ENCODE measurements around the gene GPBAR1. TPM values are rescaled to one million over a fixed set of nuclear protein-coding genes. Genes with fewer than 3 reads are reported as not detected.

The GPBAR1 gene
- total RNA-seq, 1 donor from 2014 or later = 9.7 TPM

GRCh38 chr2:218217360-218218267 is 43.2 kb upstream of the GPBAR1 start:
- H3K27me3 Mint-ChIP-seq = no peaks in the 10 kb centered on the region
- TF ChIP-seq, protein P1, sequence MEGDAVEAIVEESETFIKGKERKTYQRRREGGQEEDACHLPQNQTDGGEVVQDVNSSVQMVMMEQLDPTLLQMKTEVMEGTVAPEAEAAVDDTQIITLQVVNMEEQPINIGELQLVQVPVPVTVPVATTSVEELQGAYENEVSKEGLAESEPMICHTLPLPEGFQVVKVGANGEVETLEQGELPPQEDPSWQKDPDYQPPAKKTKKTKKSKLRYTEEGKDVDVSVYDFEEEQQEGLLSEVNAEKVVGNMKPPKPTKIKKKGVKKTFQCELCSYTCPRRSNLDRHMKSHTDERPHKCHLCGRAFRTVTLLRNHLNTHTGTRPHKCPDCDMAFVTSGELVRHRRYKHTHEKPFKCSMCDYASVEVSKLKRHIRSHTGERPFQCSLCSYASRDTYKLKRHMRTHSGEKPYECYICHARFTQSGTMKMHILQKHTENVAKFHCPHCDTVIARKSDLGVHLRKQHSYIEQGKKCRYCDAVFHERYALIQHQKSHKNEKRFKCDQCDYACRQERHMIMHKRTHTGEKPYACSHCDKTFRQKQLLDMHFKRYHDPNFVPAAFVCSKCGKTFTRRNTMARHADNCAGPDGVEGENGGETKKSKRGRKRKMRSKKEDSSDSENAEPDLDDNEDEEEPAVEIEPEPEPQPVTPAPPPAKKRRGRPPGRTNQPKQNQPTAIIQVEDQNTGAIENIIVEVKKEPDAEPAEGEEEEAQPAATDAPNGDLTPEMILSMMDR (IDR thresholded peaks at IDR 0.05; ENCODE audit: unreplicated experiment) = no peak
- no peaks in the 10 kb centered on the region for H3K36me3 Mint-ChIP-seq (ENCODE audit: insufficient read depth)
- peak; percentile 12 for DNase-seq (ENCODE audit: low spot score, unreplicated experiment)
- peaks cover 23% of the 10 kb centered on the region for H3K4me1 Mint-ChIP-seq (ENCODE audit: low read depth)
- peak overlapping the region; percentile 87 for H3K4me3 Mint-ChIP-seq (ENCODE audit: low read depth)
- H3K27ac Mint-ChIP-seq = peak overlapping the region; percentile 87
- H3K9me3 Mint-ChIP-seq (ENCODE audit: low read depth) = no peaks in the 10 kb centered on the region

- Mint-ChIP-seq H3K27ac (peak overlapping the region; percentile 87), H3K36me3 (ENCODE audit: insufficient read depth) (no peaks in the 10 kb centered on the region), H3K27me3 (no peaks in the 10 kb centered on the region), H3K4me3 (ENCODE audit: low read depth) (peak overlapping the region; percentile 87), H3K4me1 (ENCODE audit: low read depth) (peaks cover 25% of the 10 kb centered on the region), H3K9me3 (ENCODE audit: low read depth) (no peaks in the 10 kb centered on the region)
- DNase-seq (ENCODE audit: low spot score, unreplicated experiment) = no peak
- TF ChIP-seq, protein P1 (IDR thresholded peaks at IDR 0.05; ENCODE audit: unreplicated experiment) = no peak
Observed at GRCh38 chr2:218218268-218219185, 42.3 kb upstream of the GPBAR1 start.

DNA sequence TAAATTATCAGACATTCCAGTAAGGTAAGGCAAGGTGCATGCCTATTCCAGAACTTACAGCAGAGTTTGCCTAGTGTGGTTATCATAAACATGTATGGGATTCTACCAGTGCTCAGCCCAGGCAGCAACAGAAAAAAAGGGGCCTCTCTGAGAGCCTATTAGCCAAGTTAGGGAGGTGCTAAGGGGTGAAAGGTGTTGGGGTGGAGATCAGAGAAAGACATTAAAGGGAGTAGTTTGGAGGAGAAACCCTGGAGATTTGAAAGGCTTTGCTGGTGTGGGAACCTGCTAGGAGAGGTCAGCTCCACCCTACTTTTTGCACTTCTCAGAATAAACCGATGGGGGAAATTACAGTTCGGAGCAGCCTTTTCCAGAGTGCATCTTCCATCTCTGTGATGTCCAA is 40.9 kb upstream of the GPBAR1 start:
- H3K27ac Mint-ChIP-seq = peak overlapping the region; percentile 12
- no peak overlapping the region for H3K4me3 Mint-ChIP-seq (ENCODE audit: low read depth)
- no peaks in the 10 kb centered on the region for H3K27me3 Mint-ChIP-seq
- TF ChIP-seq, protein P1 (IDR thresholded peaks at IDR 0.05; ENCODE audit: unreplicated experiment) = no peak
- peaks cover 25% of the 10 kb centered on the region for H3K4me1 Mint-ChIP-seq (ENCODE audit: low read depth)
- H3K36me3 Mint-ChIP-seq (ENCODE audit: insufficient read depth) = no peaks in the 10 kb centered on the region
- no peak for DNase-seq (ENCODE audit: low spot score, unreplicated experiment)
- no peaks in the 10 kb centered on the region for H3K9me3 Mint-ChIP-seq (ENCODE audit: low read depth)

GRCh38 chr2:218221000-218221399 is 39.8 kb upstream of the GPBAR1 start:
- TF ChIP-seq, protein P1 (IDR thresholded peaks at IDR 0.05; ENCODE audit: unreplicated experiment) = no peak
- no peak overlapping the region for H3K4me3 Mint-ChIP-seq (ENCODE audit: low read depth)
- no peaks in the 10 kb centered on the region for H3K27me3 Mint-ChIP-seq
- H3K9me3 Mint-ChIP-seq (ENCODE audit: low read depth) = no peaks in the 10 kb centered on the region
- DNase-seq (ENCODE audit: low spot score, unreplicated experiment) = no peak
- H3K36me3 Mint-ChIP-seq (ENCODE audit: insufficient read depth) = no peaks in the 10 kb centered on the region
- no peak overlapping the region for H3K27ac Mint-ChIP-seq
- peaks cover 25% of the 10 kb centered on the region for H3K4me1 Mint-ChIP-seq (ENCODE audit: low read depth)

DNA sequence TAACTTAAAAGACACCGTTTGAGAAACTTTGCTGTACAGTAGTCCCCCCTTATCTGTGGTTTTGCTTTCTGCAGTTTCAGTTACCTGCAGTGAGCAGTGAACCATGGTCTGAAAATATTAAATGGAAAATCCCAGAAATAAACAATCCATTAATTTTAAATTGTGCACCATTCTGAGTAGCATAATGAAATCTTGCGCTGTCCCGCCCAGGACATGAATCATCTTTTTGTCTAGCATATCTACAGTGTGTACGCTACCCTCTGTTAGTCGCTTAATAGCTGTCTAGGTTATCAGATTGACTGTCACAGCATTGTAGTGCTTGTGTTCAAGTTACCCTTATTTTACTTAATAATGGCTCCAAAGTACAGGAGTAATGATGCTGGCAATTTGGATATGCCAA is 37.8 kb upstream of the GPBAR1 start:
- DNase-seq (ENCODE audit: low spot score, unreplicated experiment) = no peak
- Mint-ChIP-seq H3K4me3 (ENCODE audit: low read depth) (no peak overlapping the region), H3K27ac (no peak overlapping the region), H3K9me3 (ENCODE audit: low read depth) (no peaks in the 10 kb centered on the region), H3K27me3 (no peaks in the 10 kb centered on the region), H3K36me3 (ENCODE audit: insufficient read depth) (peaks cover 6% of the 10 kb centered on the region), H3K4me1 (ENCODE audit: low read depth) (peaks cover 19% of the 10 kb centered on the region)
- TF ChIP-seq, protein P1 (IDR thresholded peaks at IDR 0.05; ENCODE audit: unreplicated experiment) = no peak

Measured in progenitor cell of endocrine pancreas (in vitro differentiated cells).